Liver (tissue), 9 donors: ENCODE results near the gene UPP1. TPM values are rescaled to one million over a fixed set of nuclear protein-coding genes. Genes with fewer than 3 reads are reported as not detected.

Experiments used
- DNase-seq: peaks from one replicate; pipeline ENCODE4 v3.0.0-alpha.2; 2017; ENCODE audit warnings: low spot score
- H3K27ac ChIP-seq, 2 donors: one replicate each; pipeline ENCODE4 v1.7.0; 2013; ENCODE audit warnings: inconsistent platforms in 2 of 2, low read length in 2 of 2, control low read depth in 1 of 2, low read depth in 1 of 2, mild to moderate bottlenecking in 1 of 2
- H3K27me3 ChIP-seq, 4 donors: one replicate each; pipeline versions ENCODE4 v1.6.1 to v1.7.0; 2013; ENCODE audit warnings: low read length in 3 of 4, inconsistent platforms in 1 of 4, mild to moderate bottlenecking in 1 of 4, moderate library complexity in 1 of 4; ENCODE audit not compliant: control insufficient read depth in 4 of 4, insufficient read depth in 4 of 4
- H3K36me3 ChIP-seq, 4 donors: one replicate each; pipeline versions ENCODE4 v1.6.1 to v1.7.0; 2013; ENCODE audit warnings: low read length in 3 of 4, mild to moderate bottlenecking in 3 of 4, low read depth in 1 of 4, moderate library complexity in 1 of 4; ENCODE audit not compliant: control insufficient read depth in 4 of 4, insufficient read depth in 3 of 4
- H3K4me1 ChIP-seq, 4 donors: one replicate each; pipeline versions ENCODE4 v1.6.1 to v1.7.0; 2013; ENCODE audit warnings: low read length in 3 of 4, mild to moderate bottlenecking in 3 of 4, moderate library complexity in 1 of 4; ENCODE audit not compliant: control insufficient read depth in 4 of 4, insufficient read depth in 4 of 4
- H3K4me3 ChIP-seq, 3 donors: one replicate each; pipeline versions ENCODE4 v1.6.1 to v1.7.0; 2013; ENCODE audit warnings: low read length in 3 of 3, control low read depth in 1 of 3, low read depth in 1 of 3, mild to moderate bottlenecking in 1 of 3
- H3K9ac ChIP-seq, 2 donors: one replicate each; pipeline ENCODE4 v1.7.0; 2013; ENCODE audit warnings: low read length in 2 of 2, mild to moderate bottlenecking in 2 of 2, moderate library complexity in 2 of 2, control low read depth in 1 of 2, low read depth in 1 of 2
- H3K9me3 ChIP-seq, 4 donors: one replicate each; pipeline versions ENCODE4 v1.6.1 to v1.7.0; 2013; ENCODE audit warnings: low read length in 3 of 4; ENCODE audit not compliant: control insufficient read depth in 4 of 4
- FOXA1 ChIP-seq: IDR thresholded peaks from 2 replicates; pipeline ENCODE4 v1.6.1; 2016; ENCODE audit warnings: antibody characterized with exemption
- GABPA ChIP-seq, 2 donors: IDR thresholded peaks in 1 of 2; conservative IDR thresholded peaks in 1 of 2; 2 replicates each; pipeline ENCODE4 v1.6.1; 2016; ENCODE audit warnings: antibody characterized with exemption in 2 of 2, mild to moderate bottlenecking in 1 of 2, moderate library complexity in 1 of 2
- HNF4A ChIP-seq, 2 donors: conservative IDR thresholded peaks; 2 replicates each; pipeline ENCODE4 v1.6.1; 2016; ENCODE audit warnings: antibody characterized with exemption in 2 of 2, mild to moderate bottlenecking in 2 of 2
- HNF4G ChIP-seq: IDR thresholded peaks from 2 replicates; pipeline ENCODE4 v1.6.1; 2016; ENCODE audit warnings: antibody characterized with exemption
- NR2F2 ChIP-seq: IDR thresholded peaks from 2 replicates; pipeline ENCODE4 v1.6.1; 2016; ENCODE audit warnings: antibody characterized with exemption
- RAD21 ChIP-seq, 2 donors: IDR thresholded peaks; 2 replicates each; pipeline ENCODE4 v1.6.1; 2016; ENCODE audit warnings: antibody characterized with exemption in 2 of 2, mild to moderate bottlenecking in 2 of 2
- RXRA ChIP-seq, 2 donors: IDR thresholded peaks; 2 replicates each; pipeline ENCODE4 v1.6.1; 2017 to 2018; ENCODE audit warnings: antibody characterized with exemption in 2 of 2, mild to moderate bottlenecking in 1 of 2
- TAF1 ChIP-seq: conservative IDR thresholded peaks from 2 replicates; pipeline ENCODE4 v1.6.1; 2016; ENCODE audit warnings: antibody characterized with exemption, mild to moderate bottlenecking
- YY1 ChIP-seq: IDR thresholded peaks from 2 replicates; pipeline ENCODE4 v1.6.1; 2016; ENCODE audit warnings: antibody characterized with exemption, mild to moderate bottlenecking
- WGBS: extraction: QIAGEN DNeasy Blood & Tissue Kit; methylation state at CpG from one replicate; pipeline ENCODE4 v1.1.7; 2013; 5-methylcytosine and 5-hydroxymethylcytosine counted together
- polyA plus RNA-seq, 2 donors: library from polyadenylated mRNA; stranded (reverse) in 1 of 2; unstranded in 1 of 2; fragments of 200-250 nt in 1 of 2; fragments of >200 nt in 1 of 2; fragmentation: Nextera tagmentation in 1 of 2; extraction: Ambion mirVana in 1 of 2; gene quantifications; one replicate each; pipeline versions ENCODE4 v1.2.1 to v1.2.3, GENCODE V29; 2013 to 2015
- total RNA-seq, 2 donors: library from RNA; depleted of rRNA; stranded (reverse); fragments of >200 nt; gene quantifications; one replicate each; pipeline ENCODE4 v1.2.3, GENCODE V29; 2014
- TF ChIP-seq, protein P1 (sequence below): IDR thresholded peaks from 2 replicates; pipeline ENCODE4 v1.6.1; 2016; ENCODE audit warnings: antibody characterized with exemption
- TF ChIP-seq, protein P2 (sequence below): fragments of 150-350 bp; IDR thresholded peaks from 2 replicates; pipeline ENCODE4 v1.5.1; 2017; ENCODE audit warnings: improper control_type of control experiment, low read depth, low read length; ENCODE audit not compliant: missing input control
- TF ChIP-seq, protein P3 (sequence below): IDR thresholded peaks from 2 replicates; pipeline ENCODE4 v1.6.1; 2016; ENCODE audit warnings: antibody characterized with exemption
- donor health status: healthy.
- donor health status: healthy.
- donor health status: healthy.
- donor health status: healthy.
- donor health status: healthy.

Gene UPP1
- total and polyA plus RNA-seq, 4 donors, result 3.1 to 18.8 (median 9.1) TPM

DNA sequence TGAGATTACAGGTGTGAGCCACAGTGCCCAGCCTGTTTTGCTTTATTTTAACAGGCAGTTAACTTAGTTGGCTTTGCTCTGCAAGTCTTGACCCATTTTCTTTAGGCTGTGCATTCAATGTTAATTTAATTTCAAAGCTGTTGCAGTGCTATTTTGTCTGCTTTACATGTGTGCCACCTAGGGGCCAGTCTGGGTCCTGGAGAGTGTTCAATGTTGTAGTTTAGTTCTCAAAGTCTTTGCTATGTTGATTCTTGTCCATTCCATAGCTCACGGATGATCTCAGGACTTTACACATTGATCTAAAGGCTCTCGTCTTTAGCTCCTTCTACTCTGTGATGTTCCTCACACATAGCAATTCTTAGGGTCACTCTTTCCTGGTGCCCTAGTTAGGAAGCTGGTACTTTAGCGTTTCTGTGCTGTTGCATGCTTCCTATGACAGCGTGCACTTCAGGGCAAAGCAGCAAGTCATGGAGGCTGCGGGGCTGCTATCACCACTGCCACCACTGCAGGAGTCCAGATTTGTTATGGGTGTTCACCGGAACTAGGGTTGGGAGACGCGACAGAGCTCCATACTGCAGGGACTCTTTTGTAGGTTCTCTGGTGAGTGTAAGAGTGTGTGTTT lies 65.8 kb downstream of the UPP1 start:
- Histone ChIP-seq H3K27ac (no peak overlapping the region), H3K36me3 (no peaks in the 10 kb centered on the region), H3K4me1 (peaks cover 0 to 6% (median 1%) of the 10 kb centered on the region in 4 donors), H3K4me3 (no peak overlapping the region), H3K9ac (peak overlapping the region in 1 of 2 donors; percentile 10), H3K27me3 (no peaks in the 10 kb centered on the region), H3K9me3 (no peaks in the 10 kb centered on the region)
- TF ChIP-seq YY1, result no peak
- TF ChIP-seq, protein P1, sequence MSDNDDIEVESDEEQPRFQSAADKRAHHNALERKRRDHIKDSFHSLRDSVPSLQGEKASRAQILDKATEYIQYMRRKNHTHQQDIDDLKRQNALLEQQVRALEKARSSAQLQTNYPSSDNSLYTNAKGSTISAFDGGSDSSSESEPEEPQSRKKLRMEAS, result no peak
- TF ChIP-seq HNF4G, result no peak
- peak in 1 of 2 donors; percentile 11 for TF ChIP-seq RXRA (IDR thresholded peaks at IDR 0.05)
- TF ChIP-seq, protein P2, sequence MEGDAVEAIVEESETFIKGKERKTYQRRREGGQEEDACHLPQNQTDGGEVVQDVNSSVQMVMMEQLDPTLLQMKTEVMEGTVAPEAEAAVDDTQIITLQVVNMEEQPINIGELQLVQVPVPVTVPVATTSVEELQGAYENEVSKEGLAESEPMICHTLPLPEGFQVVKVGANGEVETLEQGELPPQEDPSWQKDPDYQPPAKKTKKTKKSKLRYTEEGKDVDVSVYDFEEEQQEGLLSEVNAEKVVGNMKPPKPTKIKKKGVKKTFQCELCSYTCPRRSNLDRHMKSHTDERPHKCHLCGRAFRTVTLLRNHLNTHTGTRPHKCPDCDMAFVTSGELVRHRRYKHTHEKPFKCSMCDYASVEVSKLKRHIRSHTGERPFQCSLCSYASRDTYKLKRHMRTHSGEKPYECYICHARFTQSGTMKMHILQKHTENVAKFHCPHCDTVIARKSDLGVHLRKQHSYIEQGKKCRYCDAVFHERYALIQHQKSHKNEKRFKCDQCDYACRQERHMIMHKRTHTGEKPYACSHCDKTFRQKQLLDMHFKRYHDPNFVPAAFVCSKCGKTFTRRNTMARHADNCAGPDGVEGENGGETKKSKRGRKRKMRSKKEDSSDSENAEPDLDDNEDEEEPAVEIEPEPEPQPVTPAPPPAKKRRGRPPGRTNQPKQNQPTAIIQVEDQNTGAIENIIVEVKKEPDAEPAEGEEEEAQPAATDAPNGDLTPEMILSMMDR, result peak; percentile 81
- no peak for TF ChIP-seq FOXA1
- TF ChIP-seq, protein P3, sequence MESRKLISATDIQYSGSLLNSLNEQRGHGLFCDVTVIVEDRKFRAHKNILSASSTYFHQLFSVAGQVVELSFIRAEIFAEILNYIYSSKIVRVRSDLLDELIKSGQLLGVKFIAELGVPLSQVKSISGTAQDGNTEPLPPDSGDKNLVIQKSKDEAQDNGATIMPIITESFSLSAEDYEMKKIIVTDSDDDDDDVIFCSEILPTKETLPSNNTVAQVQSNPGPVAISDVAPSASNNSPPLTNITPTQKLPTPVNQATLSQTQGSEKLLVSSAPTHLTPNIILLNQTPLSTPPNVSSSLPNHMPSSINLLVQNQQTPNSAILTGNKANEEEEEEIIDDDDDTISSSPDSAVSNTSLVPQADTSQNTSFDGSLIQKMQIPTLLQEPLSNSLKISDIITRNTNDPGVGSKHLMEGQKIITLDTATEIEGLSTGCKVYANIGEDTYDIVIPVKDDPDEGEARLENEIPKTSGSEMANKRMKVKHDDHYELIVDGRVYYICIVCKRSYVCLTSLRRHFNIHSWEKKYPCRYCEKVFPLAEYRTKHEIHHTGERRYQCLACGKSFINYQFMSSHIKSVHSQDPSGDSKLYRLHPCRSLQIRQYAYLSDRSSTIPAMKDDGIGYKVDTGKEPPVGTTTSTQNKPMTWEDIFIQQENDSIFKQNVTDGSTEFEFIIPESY, result no peak
- TF ChIP-seq HNF4A (conservative IDR thresholded peaks at IDR 0.05), result peak; percentile 8 to 22
- no peak for TF ChIP-seq GABPA (IDR thresholded peaks at IDR 0.05 in 1 of 2, conservative IDR thresholded peaks at IDR 0.05 in 1 of 2)
- TF ChIP-seq TAF1, result no peak
- no peak for TF ChIP-seq NR2F2
- TF ChIP-seq RAD21 (IDR thresholded peaks at IDR 0.05), result peak; percentile 97 to 98
- peak; percentile 36 for DNase-seq
- 66% methylated on average over 8 of the region's 8 CpGs for WGBS

Other genes with a start within 250 kb of the UPP1 start
- gene PKD1L1, start 140.8 kb upstream of the UPP1 start, total RNA-seq, result under 1 TPM; 0.09 to 0.25 TPM
- under 1 TPM; 0.08 to 0.13 TPM for gene PKD1L1, start 140.8 kb upstream of the UPP1 start, polyA plus RNA-seq
- gene HUS1, start 109.7 kb upstream of the UPP1 start, total RNA-seq, result 10 to 100 TPM; 15.2 to 39.0 TPM
- 10 to 100 TPM in 1 of 2 donors, 1 to 10 TPM in 1; 9.2 to 21.6 TPM for gene HUS1, start 109.7 kb upstream of the UPP1 start, polyA plus RNA-seq
- not detected for gene SUN3, start 60.2 kb upstream of the UPP1 start, total RNA-seq
- gene SUN3, start 60.2 kb upstream of the UPP1 start, polyA plus RNA-seq, result not detected
- gene C7orf57, start 53.7 kb upstream of the UPP1 start, total RNA-seq, result not detected
- not detected for gene C7orf57, start 53.7 kb upstream of the UPP1 start, polyA plus RNA-seq
- gene ABCA13, start 82.2 kb downstream of the UPP1 start, total RNA-seq, result 1 to 10 TPM; 1.0 TPM
- under 1 TPM; 0.22 to 0.32 TPM for gene ABCA13, start 82.2 kb downstream of the UPP1 start, polyA plus RNA-seq